GM12872 (cell line): ENCODE measurements around the gene ZKSCAN1.
A peak's percentile ranks its signal among the peaks of the same experiment; 100 is the strongest.

Experiments
- CTCF ChIP-seq: IDR thresholded peaks from 3 replicates; pipeline ENCODE4 v1.5.1; 2011; ENCODE audit warnings: low read depth, mild to moderate bottlenecking, low read length, moderate library complexity; ENCODE audit not compliant: insufficient read depth

Gene ZKSCAN1

DNA sequence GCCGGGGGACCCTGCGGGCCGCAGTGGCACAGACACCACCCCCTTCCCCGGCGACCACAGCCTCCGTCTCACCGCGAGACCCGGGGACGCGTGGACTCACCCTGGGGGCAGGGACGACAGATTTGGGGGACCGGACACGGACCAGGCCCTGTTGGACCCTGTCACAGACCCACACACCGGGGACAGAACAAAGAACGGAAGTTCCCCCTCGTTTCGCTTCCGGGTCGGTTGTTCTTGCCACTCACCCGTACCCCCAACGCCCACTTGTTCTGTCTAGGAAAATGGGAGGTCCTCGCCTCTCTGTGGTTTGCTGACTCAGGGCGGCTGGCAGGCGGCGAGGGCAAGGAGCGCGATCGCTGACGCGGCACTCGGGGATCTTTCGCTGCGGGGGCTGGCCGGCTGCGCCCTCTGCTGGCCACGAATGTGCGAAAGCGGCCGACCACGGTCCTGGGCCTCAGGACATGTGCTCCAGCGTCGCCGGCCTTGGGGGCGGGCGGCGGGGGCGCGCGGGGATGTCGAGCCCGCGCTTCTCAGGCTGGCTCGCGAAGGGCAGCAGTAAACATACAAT, 66.2 kb downstream of the ZKSCAN1 start, which contains the start of gene ZNF3:
ZNF3 (minus strand) TSS at position 189 of the 568 bp plus-strand sequence. CDS start 4,366 bp downstream, outside the sequence.
- peak; percentile 82 for TF ChIP-seq CTCF

- TF ChIP-seq CTCF, result no peak
Measured at GRCh38 chr7:100082978-100083377, 67.6 kb downstream of the ZKSCAN1 start.

DNA sequence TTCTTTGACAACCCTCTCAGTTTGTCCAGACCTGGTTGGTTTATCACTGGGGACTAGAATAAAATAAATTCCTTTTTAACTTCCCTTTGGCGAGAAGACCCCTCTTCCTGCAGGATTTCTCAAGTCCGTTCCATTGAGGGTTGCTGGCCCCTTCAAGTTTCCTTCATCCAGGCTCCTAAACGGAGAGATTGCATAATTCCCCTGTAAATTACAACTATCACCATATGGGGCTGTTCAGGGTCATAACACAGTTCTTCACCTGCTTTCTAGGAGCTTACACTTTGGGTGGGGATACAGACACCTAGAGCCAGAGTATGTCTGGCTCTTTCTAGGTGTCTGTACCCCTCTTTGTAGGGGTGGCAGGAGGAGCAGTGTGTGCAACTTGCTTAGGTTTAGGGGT, 70.1 kb downstream of the ZKSCAN1 start:
- no peak for TF ChIP-seq CTCF

DNA sequence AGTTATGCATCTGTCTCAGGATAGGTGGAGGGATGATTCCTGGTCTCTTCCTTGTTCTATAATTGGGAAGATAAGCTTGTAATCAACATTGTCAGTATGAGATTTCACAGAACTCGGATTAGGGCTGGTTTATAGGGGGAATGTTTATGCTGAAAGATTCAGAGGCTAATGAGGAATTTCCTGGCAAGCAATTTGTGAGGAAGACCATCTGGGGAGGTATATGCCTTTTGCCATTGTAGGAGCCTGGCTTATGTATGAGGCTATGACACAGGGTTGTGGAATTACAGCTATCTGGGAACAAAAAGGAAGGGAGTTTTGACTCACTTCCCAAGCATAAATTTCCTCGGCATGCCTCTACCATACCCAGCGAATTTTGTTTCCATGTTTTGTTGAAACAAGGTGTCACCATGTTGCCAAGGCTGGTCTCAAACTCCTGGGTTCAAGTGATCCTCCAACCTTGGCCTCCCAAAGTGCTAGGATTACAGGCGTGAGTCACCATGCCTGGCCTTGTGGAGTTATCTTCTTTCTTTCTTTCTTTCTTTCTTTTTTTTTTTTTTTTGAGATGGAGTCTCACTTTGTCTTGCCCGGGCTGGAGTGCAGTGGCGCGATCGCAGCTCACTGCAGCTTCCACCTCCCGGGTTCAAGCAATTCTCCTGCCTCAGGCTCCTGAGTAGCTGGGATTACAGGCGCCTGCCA, 71.8 kb downstream of the ZKSCAN1 start:
- no peak for TF ChIP-seq CTCF

- no peak for TF ChIP-seq CTCF
Measured at GRCh38 chr7:100088095-100088620, 72.8 kb downstream of the ZKSCAN1 start.

GRCh38 chr7:100088621-100089457, 73.4 kb downstream of the ZKSCAN1 start, which contains the start of gene COPS6:
Gene COPS6, plus strand, starts transcription at chr7:100088969. Its CDS starts 22 bp downstream, at chr7:100088991.
- no peak for TF ChIP-seq CTCF
